DOHH2 (cell line): Measurements from ENCODE around the gene COX10.

Experiments used
- H3F3A ChIP-seq: fragments of 200-600 bp; sonication (generic), shearing (Covaris generic); 2 replicates; pipeline ENCODE4 v1.6.0; 2016; ENCODE audit warnings: antibody characterized with exemption, mild to moderate bottlenecking; ENCODE audit not compliant: control insufficient read depth, insufficient read depth
- H3K27ac ChIP-seq: fragments of 200-600 bp; sonication (generic); 2 replicates; pipeline ENCODE4 v1.5.1; 2014; ENCODE audit warnings: low read depth, mild to moderate bottlenecking, low read length, moderate library complexity
- H3K27me3 ChIP-seq: fragments of 200-600 bp; sonication (generic); 2 replicates; pipeline ENCODE4 v1.6.1; 2014; ENCODE audit warnings: mild to moderate bottlenecking, low read length, mixed read lengths; ENCODE audit not compliant: control insufficient read depth
- H3K36me3 ChIP-seq: fragments of 200-600 bp; sonication (generic); 2 replicates; pipeline ENCODE4 v1.6.1; 2014; ENCODE audit warnings: mild to moderate bottlenecking, low read length, moderate library complexity, mixed read lengths; ENCODE audit not compliant: control insufficient read depth
- H3K4me1 ChIP-seq: fragments of 200-600 bp; sonication (generic); 2 replicates; pipeline ENCODE4 v1.6.1; 2014; ENCODE audit warnings: mild to moderate bottlenecking, low read length, mixed read lengths; ENCODE audit not compliant: control insufficient read depth
- H3K4me2 ChIP-seq: fragments of 200-600 bp; sonication (generic); 2 replicates; pipeline ENCODE4 v1.6.0; 2014; ENCODE audit warnings: mild to moderate bottlenecking, low read length, moderate library complexity
- H3K4me3 ChIP-seq: fragments of 200-600 bp; sonication (generic); 2 replicates; pipeline ENCODE4 v1.5.1; 2014; ENCODE audit warnings: mild to moderate bottlenecking, low read length, mixed read lengths
- H3K79me2 ChIP-seq: fragments of 200-600 bp; sonication (generic); 2 replicates; pipeline ENCODE4 v1.6.1; 2014; ENCODE audit warnings: mild to moderate bottlenecking, low read length, mixed read lengths; ENCODE audit not compliant: control insufficient read depth
- H3K9me2 ChIP-seq: fragments of 200-600 bp; sonication (generic); replicated peaks from 2 replicates; pipeline ENCODE4 v1.6.1; 2014; ENCODE audit warnings: mild to moderate bottlenecking, low read length, mixed read lengths; ENCODE audit not compliant: control insufficient read depth
- H3K9me3 ChIP-seq: fragments of 200-600 bp; sonication (generic); 2 replicates; pipeline ENCODE4 v1.6.1; 2014; ENCODE audit warnings: antibody characterized with exemption, low read length, mixed read lengths; ENCODE audit not compliant: control insufficient read depth, insufficient read depth
- H4K20me1 ChIP-seq: fragments of 200-600 bp; sonication (generic); 2 replicates; pipeline ENCODE4 v1.6.0; 2014; ENCODE audit warnings: low read depth, mild to moderate bottlenecking, antibody characterized with exemption, low read length, moderate library complexity; ENCODE audit not compliant: control insufficient read depth, insufficient read depth
- CTCF ChIP-seq: fragments of 200-600 bp; sonication (generic); IDR thresholded peaks from one replicate; pipeline ENCODE4 v1.5.1; 2014; ENCODE audit warnings: antibody characterized with exemption, mild to moderate bottlenecking, low read depth, low read length; ENCODE audit not compliant: poor library complexity, severe bottlenecking
- EZH2phosphoT487 ChIP-seq: fragments of 200-600 bp; sonication (generic); IDR thresholded peaks from 2 replicates; pipeline ENCODE4 v1.6.1; 2017; ENCODE audit warnings: borderline replicate concordance, mild to moderate bottlenecking, antibody characterized with exemption, low read length, moderate library complexity, mixed read lengths

COX10 gene

GRCh38 chr17:14198013-14198412 is 128.7 kb downstream of the COX10 start:
- Histone ChIP-seq H3K4me1 (peaks cover 22% of the 10 kb centered on the region), H3K27me3 (no peaks in the 10 kb centered on the region), H3K27ac (no peak overlapping the region), H3K4me3 (no peak overlapping the region), H3K9me3 (no peaks in the 10 kb centered on the region), H3K36me3 (peaks cover 9% of the 10 kb centered on the region), H4K20me1 (peaks cover 10% of the 10 kb centered on the region; the same call in 1 of the 2 replicates), H3F3A (no peaks in the 10 kb centered on the region), H3K79me2 (no peaks in the 10 kb centered on the region), H3K9me2 (no peaks in the 10 kb centered on the region), H3K4me2 (no peak overlapping the region)
- no peak for TF ChIP-seq EZH2phosphoT487
- TF ChIP-seq CTCF = no peak

- no peaks in the 10 kb centered on the region for H3K9me2 ChIP-seq
- no peaks in the 10 kb centered on the region for H3K79me2 ChIP-seq
- peaks cover 9% of the 10 kb centered on the region for H3K36me3 ChIP-seq
- no peaks in the 10 kb centered on the region for H3K9me3 ChIP-seq
- H3K4me2 ChIP-seq = no peak overlapping the region
- H3K27ac ChIP-seq = no peak overlapping the region
- H3K4me3 ChIP-seq = no peak overlapping the region
- H3K27me3 ChIP-seq = no peaks in the 10 kb centered on the region
- TF ChIP-seq CTCF = no peak
- no peak for TF ChIP-seq EZH2phosphoT487
- H4K20me1 ChIP-seq = peaks cover 10% of the 10 kb centered on the region; the same call in 1 of the 2 replicates
- H3K4me1 ChIP-seq = peaks cover 18% of the 10 kb centered on the region
- H3F3A ChIP-seq = no peaks in the 10 kb centered on the region
Observed at GRCh38 chr17:14198575-14198974, 129.3 kb downstream of the COX10 start.

DNA sequence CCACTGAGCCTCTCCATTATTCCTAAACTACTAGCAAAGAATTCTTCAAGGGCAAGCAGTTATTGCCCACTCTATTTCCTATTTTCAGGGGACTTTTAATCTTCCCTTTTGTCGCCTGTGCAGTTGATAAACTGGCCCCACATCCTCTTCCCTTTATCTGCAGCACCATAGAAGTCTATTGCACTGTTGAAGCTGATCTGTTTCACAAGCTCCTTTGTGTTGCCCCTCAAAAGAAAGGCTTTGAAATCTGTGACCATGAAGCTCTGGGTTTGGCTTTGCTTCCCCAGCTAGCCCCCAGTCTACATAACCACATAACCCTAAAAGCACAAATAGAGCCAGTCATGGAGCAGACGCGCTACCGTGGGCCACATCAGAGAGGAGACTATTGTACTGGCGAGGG is 130.3 kb downstream of the COX10 start:
- peaks cover 10% of the 10 kb centered on the region; the same call in 1 of the 2 replicates for H4K20me1 ChIP-seq
- H3K4me2 ChIP-seq = no peak overlapping the region

More for the DNA sequence above, 130.3 kb downstream of the COX10 start:
- Histone ChIP-seq H3K9me2 (no peaks in the 10 kb centered on the region), H3K36me3 (peaks cover 9% of the 10 kb centered on the region), H3F3A (no peaks in the 10 kb centered on the region), H3K4me3 (no peak overlapping the region), H3K27me3 (no peaks in the 10 kb centered on the region), H3K79me2 (no peaks in the 10 kb centered on the region), H3K27ac (no peak overlapping the region), H3K9me3 (no peaks in the 10 kb centered on the region), H3K4me1 (peaks cover 15% of the 10 kb centered on the region)
- TF ChIP-seq EZH2phosphoT487 = no peak
- TF ChIP-seq CTCF = no peak
